ENCODE data around the gene PLEKHG1. TPM values are rescaled to one million over a fixed set of nuclear protein-coding genes. Genes with fewer than 3 reads are reported as not detected.

PLEKHG1 gene
- total RNA-seq, 1 donor from 2014 or later: 12.1 TPM

- no peak for TF ChIP-seq CTCF (conservative IDR thresholded peaks at IDR 0.05; ENCODE audit: low read depth, low read length)
- no peak for DNase-seq (ENCODE audit: low read depth)
- no peak overlapping the region for H3K4me3 ChIP-seq (ENCODE audit: low read depth, low read length)
Measured at GRCh38 chr6:150617062-150617461, 17.4 kb downstream of the PLEKHG1 start.

GRCh38 chr6:150617496-150618460 is 18.1 kb downstream of the PLEKHG1 start:
- TF ChIP-seq CTCF (conservative IDR thresholded peaks at IDR 0.05; ENCODE audit: low read depth, low read length): no peak
- DNase-seq (ENCODE audit: low read depth): no peak
- no peak overlapping the region for H3K4me3 ChIP-seq (ENCODE audit: low read depth, low read length)

DNA sequence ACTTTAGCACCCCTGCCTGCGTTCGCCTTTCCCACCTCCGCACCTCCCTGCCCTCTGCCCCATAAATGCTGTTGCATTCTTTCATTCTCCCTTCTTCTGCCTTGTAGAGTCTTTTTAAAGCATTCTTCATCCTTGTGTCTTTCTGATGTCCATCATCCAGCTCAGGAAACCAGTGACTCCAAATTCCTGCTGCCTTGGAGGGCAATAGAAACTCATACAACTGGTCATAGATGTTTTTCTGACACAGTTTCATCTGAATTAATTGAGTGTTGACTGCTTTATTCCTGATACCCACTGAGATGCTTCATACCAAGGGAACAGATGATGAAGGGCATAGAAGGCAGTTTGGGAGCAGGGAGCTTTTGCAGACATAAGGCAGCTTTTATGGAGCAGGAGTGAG is 19.6 kb downstream of the PLEKHG1 start:
- no peak for TF ChIP-seq CTCF (conservative IDR thresholded peaks at IDR 0.05; ENCODE audit: low read depth, low read length)
- H3K4me3 ChIP-seq (ENCODE audit: low read depth, low read length): no peak overlapping the region
- no peak for DNase-seq (ENCODE audit: low read depth)

GRCh38 chr6:150620244-150620643 is 20.6 kb downstream of the PLEKHG1 start:
- H3K4me3 ChIP-seq (ENCODE audit: low read depth, low read length): no peak overlapping the region
- no peak for DNase-seq (ENCODE audit: low read depth)
- no peak for TF ChIP-seq CTCF (conservative IDR thresholded peaks at IDR 0.05; ENCODE audit: low read depth, low read length)

DNA sequence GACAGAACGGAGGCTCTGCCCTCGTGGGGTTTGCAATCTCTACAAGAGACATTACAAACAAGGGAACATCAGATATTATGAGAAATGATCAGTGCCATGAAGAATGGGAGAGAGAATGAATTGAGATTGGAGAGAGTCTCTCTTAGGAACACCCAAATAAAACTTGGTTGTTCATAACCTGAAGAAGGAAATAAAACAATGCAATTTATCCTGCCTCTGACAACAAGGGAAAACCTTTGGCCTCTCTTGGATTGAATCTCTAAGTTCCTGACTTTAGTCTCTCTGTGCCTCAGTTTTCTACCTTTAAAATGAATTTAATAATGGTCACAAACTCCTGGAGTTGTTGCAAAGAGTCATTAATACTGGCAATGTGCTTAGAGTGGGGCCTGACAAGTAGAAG is 21.1 kb downstream of the PLEKHG1 start:
- no peak overlapping the region for H3K4me3 ChIP-seq (ENCODE audit: low read depth, low read length)
- TF ChIP-seq CTCF (conservative IDR thresholded peaks at IDR 0.05; ENCODE audit: low read depth, low read length): no peak
- no peak for DNase-seq (ENCODE audit: low read depth)

DNA sequence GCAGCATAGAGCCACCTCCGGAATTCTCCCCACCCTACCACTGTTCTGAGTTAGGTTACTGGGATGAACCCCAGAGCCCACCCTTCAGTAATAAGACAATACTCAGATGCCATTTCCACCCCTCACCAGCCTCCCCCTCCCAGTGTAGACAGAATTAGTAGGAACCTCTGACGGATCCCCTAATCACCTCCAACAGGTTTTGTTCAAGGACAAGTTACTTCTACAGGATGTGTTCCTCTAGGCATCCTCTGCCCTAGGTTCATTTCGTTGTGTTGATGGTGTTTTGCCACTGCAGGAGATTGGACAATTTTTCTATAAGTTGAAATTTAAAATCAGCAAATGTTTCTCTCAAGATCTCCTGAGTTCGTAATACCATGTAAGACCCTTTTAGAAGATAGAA is 22.8 kb downstream of the PLEKHG1 start:
- TF ChIP-seq CTCF (conservative IDR thresholded peaks at IDR 0.05; ENCODE audit: low read depth, low read length): no peak
- DNase-seq (ENCODE audit: low read depth): no peak
- H3K4me3 ChIP-seq (ENCODE audit: low read depth, low read length): no peak overlapping the region
